HCT116 (cell line): Measurements from ENCODE around the gene WASF2. TPM values are rescaled to one million over a fixed set of nuclear protein-coding genes. Genes with fewer than 3 reads are reported as not detected.

Source experiments
- ATAC-seq: fragments of 200-7000 bp; cut with Tn5 transposase; 2 replicates; pipeline ENCODE4 v1.9.1; 2020; ENCODE audit warnings: mild to moderate bottlenecking, moderate library complexity
- BruUV-seq: library from RNA; stranded (reverse); fragments of 400-500 nt; replicated peaks from 2 replicates; lab custom pipeline; 2021; lab: Mats Ljungman, UMichigan
- CTCF ChIA-PET: fragments of 300-600 bp; sonication (Branson Sonifier 250); formaldehyde crosslinking; loops from one replicate; lab custom pipeline; 2021; ENCODE audit warnings: antibody characterized with exemption; lab: Charles Lee
- POLR2A ChIA-PET: fragments of 300-600, 350-600 bp; sonication (Branson Sonifier 250); formaldehyde crosslinking; loops from one replicate; lab custom pipeline; 2021; ENCODE audit warnings: antibody characterized with exemption; lab: Charles Lee
- RAD21 ChIA-PET, 2 experiments: fragments of 300-600 bp; sonication (Branson Sonifier 250); formaldehyde crosslinking; loops; one replicate each; lab custom pipeline; 2023; ENCODE audit warnings: low total read pairs in 2 of 2; ENCODE audit not compliant: uncharacterized antibody in 2 of 2, unreplicated experiment in 2 of 2, low non-redundant PET in 1 of 2; lab: Charles Lee
- DNase-seq: peaks from one replicate; pipeline ENCODE4 v3.0.0-alpha.2; 2010; ENCODE audit warnings: low read depth, low spot score
- H2AFZ ChIP-seq: fragments of 200-600 bp; shearing (Covaris generic), sonication (generic); 2 replicates; pipeline ENCODE4 v1.6.1; 2017; ENCODE audit warnings: low read depth, mixed run types, mixed read lengths, antibody characterized with exemption, low read length; ENCODE audit not compliant: poor library complexity, severe bottlenecking
- H3K27ac ChIP-seq: 2 replicates; pipeline ENCODE4 v1.5.1; 2012; ENCODE audit warnings: low read depth, low read length
- H3K27me3 ChIP-seq: fragments of 200-600 bp; sonication (generic); 2 replicates; pipeline ENCODE4 v1.6.1; 2016; ENCODE audit warnings: mixed run types, low read length, mixed read lengths; ENCODE audit not compliant: insufficient read depth
- H3K36me3 ChIP-seq, 2 experiments: fragments of 200-500 bp in 1 of 2; fragments of 200-600 bp in 1 of 2; sonication (Bioruptor generic) in 1 of 2; sonication (generic) in 1 of 2; 2 replicates each; pipeline versions ENCODE4 v1.5.1 to v1.6.1; 2014 to 2016; ENCODE audit warnings: low read length in 2 of 2, inconsistent platforms in 1 of 2, mixed read lengths in 1 of 2, mixed run types in 1 of 2; ENCODE audit not compliant: insufficient read depth in 2 of 2, control insufficient read depth in 1 of 2
- H3K4me1 ChIP-seq, 2 experiments: fragments of 200-600 bp in 1 of 2; sonication (generic) in 1 of 2; 2 replicates each; pipeline versions ENCODE4 v1.5.1 to v1.6.1; 2012 to 2017; ENCODE audit warnings: low read length in 2 of 2, inconsistent platforms in 1 of 2, mild to moderate bottlenecking in 1 of 2, mixed read lengths in 1 of 2, mixed run types in 1 of 2, moderate library complexity in 1 of 2; ENCODE audit not compliant: insufficient read depth in 2 of 2, control insufficient read depth in 1 of 2
- H3K4me2 ChIP-seq: fragments of 200-600 bp; sonication (generic); 2 replicates; pipeline ENCODE4 v1.6.1; 2017; ENCODE audit warnings: mixed run types, low read length, mixed read lengths
- H3K4me3 ChIP-seq, 2 experiments: fragments of 200-600 bp in 1 of 2; sonication (generic) in 1 of 2; replicated peaks in 1 of 2; 2 replicates each; pipeline ENCODE4 v1.5.1; 2011 to 2016; ENCODE audit warnings: low read length in 2 of 2, control low read depth in 1 of 2, low read depth in 1 of 2, mild to moderate bottlenecking in 1 of 2, mixed read lengths in 1 of 2, mixed run types in 1 of 2
- H3K79me2 ChIP-seq: fragments of 200-600 bp; sonication (generic); 2 replicates; pipeline ENCODE4 v1.6.1; 2017; ENCODE audit warnings: mild to moderate bottlenecking, mixed run types, low read length, moderate library complexity, mixed read lengths; ENCODE audit not compliant: insufficient read depth
- H3K9ac ChIP-seq: fragments of 200-600 bp; sonication (generic); 2 replicates; pipeline ENCODE4 v1.6.1; 2016; ENCODE audit warnings: low read length, mixed read lengths
- H3K9me2 ChIP-seq: fragments of 200-600 bp; sonication (generic), shearing (Covaris generic); 2 replicates; pipeline ENCODE4 v1.6.1; 2017; ENCODE audit warnings: mixed run types, mild to moderate bottlenecking, moderate library complexity; ENCODE audit not compliant: insufficient read depth
- H3K9me3 ChIP-seq, 2 experiments: fragments of 200-500 bp in 1 of 2; fragments of 200-600 bp in 1 of 2; sonication (Bioruptor generic) in 1 of 2; sonication (generic) in 1 of 2; 2 replicates each; pipeline ENCODE4 v1.6.1; 2014 to 2017; ENCODE audit warnings: low read length in 2 of 2, mixed read lengths in 2 of 2, inconsistent platforms in 1 of 2, low read depth in 1 of 2, mild to moderate bottlenecking in 1 of 2, mixed run types in 1 of 2, moderate library complexity in 1 of 2; ENCODE audit not compliant: control insufficient read depth in 1 of 2, insufficient read depth in 1 of 2
- H4K20me1 ChIP-seq: fragments of 200-600 bp; sonication (generic), shearing (Covaris generic); 2 replicates; pipeline ENCODE4 v1.6.1; 2017; ENCODE audit warnings: mixed run types, mild to moderate bottlenecking, moderate library complexity; ENCODE audit not compliant: insufficient read depth
- RAD21 ChIP-seq: IDR thresholded peaks from 2 replicates; pipeline ENCODE4 v1.6.1; 2012; ENCODE audit warnings: low read depth, mild to moderate bottlenecking
- ZNF274 ChIP-seq: fragments of 200-500 bp; sonication (Bioruptor generic); IDR thresholded peaks from 2 replicates; pipeline ENCODE4 v1.6.1; 2014; ENCODE audit warnings: mild to moderate bottlenecking, low read depth, low read length, inconsistent platforms
- intact Hi-C: fragments of 100-400 bp; cut with micrococcal nuclease; formaldehyde crosslinking; loops from 2 replicates; pipeline ENCODE4 v1.10.0; 2022
- total RNA-seq: library from RNA; stranded (reverse); gene quantifications from one replicate; pipeline ENCODE4 v1.2.1, GENCODE V29; 2021; ENCODE audit not compliant: unreplicated experiment
- TF ChIP-seq, protein P1 (sequence below), 3 experiments: fragments of 200-600 bp in 1 of 3; sonication (generic) in 1 of 3; IDR thresholded peaks in 2 of 3; conservative IDR thresholded peaks in 1 of 3; 2 replicates each; pipeline ENCODE4 v1.5.1; 2012 to 2017; ENCODE audit warnings: low read depth in 2 of 3, low read length in 2 of 3, antibody characterized with exemption in 1 of 3, borderline replicate concordance in 1 of 3, control low read depth in 1 of 3, mild to moderate bottlenecking in 1 of 3, mixed read lengths in 1 of 3, mixed run types in 1 of 3, moderate library complexity in 1 of 3; ENCODE audit not compliant: insufficient read depth in 1 of 3

WASF2 gene
- total RNA-seq, 1 experiment from 2014 or later: 111 TPM

DNA sequence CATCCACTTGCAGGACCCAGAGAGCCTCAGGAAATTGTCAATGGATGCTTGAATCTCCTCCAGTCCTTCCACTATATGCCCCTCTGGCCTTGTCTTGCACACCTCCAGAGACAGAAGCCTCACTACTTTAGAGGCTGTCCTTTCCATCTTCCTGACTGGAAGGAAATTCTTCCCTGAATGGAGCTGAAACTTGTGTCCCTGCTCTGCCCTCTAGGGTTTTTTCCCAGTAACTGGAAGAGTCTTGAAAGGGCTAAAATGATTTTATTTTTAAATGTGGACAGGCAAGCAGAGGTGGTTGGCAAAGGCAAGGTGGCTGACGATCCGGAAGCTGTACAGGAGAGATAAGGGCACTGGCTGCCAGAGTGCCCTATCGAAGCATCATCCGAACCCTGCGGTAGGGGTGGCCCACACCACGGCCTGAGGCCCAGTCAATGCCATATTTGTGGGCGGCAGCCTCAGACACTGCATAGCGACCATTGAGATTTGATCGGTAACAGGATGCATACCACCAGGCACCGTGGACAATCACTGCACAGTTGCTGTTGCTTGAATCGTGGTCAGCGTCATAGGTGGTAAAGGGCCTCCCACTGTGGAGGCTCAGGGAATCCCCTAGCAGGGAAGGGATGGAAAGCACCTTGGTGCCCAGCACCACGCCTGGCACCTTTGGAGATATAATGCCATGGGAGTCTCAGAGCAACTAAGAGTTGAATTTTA lies 120.9 kb downstream of the WASF2 start:
- intact Hi-C loops: no loop called here
- H3K27me3 ChIP-seq: no peaks in the 10 kb centered on the region
- CTCF ChIA-PET: interaction anchor here (0.6 to 1.6 kb wide), 5 partner anchors 8 to 69 kb away, joined by 3 to 6 read pairs (median 4); partner anchors contain the start of gene CD164L2
- TF ChIP-seq ZNF274 (no peak), RAD21 (peak; percentile 69; the same call in 1 of the 2 replicates)
- TF ChIP-seq, protein P1, sequence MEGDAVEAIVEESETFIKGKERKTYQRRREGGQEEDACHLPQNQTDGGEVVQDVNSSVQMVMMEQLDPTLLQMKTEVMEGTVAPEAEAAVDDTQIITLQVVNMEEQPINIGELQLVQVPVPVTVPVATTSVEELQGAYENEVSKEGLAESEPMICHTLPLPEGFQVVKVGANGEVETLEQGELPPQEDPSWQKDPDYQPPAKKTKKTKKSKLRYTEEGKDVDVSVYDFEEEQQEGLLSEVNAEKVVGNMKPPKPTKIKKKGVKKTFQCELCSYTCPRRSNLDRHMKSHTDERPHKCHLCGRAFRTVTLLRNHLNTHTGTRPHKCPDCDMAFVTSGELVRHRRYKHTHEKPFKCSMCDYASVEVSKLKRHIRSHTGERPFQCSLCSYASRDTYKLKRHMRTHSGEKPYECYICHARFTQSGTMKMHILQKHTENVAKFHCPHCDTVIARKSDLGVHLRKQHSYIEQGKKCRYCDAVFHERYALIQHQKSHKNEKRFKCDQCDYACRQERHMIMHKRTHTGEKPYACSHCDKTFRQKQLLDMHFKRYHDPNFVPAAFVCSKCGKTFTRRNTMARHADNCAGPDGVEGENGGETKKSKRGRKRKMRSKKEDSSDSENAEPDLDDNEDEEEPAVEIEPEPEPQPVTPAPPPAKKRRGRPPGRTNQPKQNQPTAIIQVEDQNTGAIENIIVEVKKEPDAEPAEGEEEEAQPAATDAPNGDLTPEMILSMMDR (IDR thresholded peaks at IDR 0.05 in 2 of 3, conservative IDR thresholded peaks at IDR 0.05 in 1 of 3; ENCODE audit: borderline replicate concordance in 1 of 3, insufficient read depth in 1 of 3, low read depth in 2 of 3, low read length in 2 of 3): peak; percentile 16 to 66 (median 38); a peak in 3 of 6 replicates
- TF ChIP-seq, all 23 proteins: peak for 2
- ATAC-seq (no peak), DNase-seq (no peak)
- Histone ChIP-seq H3K9ac (no peak overlapping the region), H3K79me2 (peaks cover 3% of the 10 kb centered on the region; the same call in 1 of the 2 replicates), H3K4me2 (no peak overlapping the region), H3K9me3 (no peaks in the 10 kb centered on the region), H3K4me3 (no peak overlapping the region), H3K9me2 (no peaks in the 10 kb centered on the region), H3K27ac (no peak overlapping the region), H3K4me1 (peaks cover 12 to 32% of the 10 kb centered on the region in 2 experiments), H2AFZ (no peak overlapping the region), H3K36me3 (peaks cover 0 to 4% of the 10 kb centered on the region in 2 experiments; a peak in 1 of 4 replicates), H4K20me1 (no peaks in the 10 kb centered on the region)
- ChIA-PET RAD21 (interaction anchor here (0.6 to 1.5 kb wide), 5 partner anchors 12 to 68 kb away, joined by 3 to 6 read pairs (median 4); no protein-coding TSS in a partner anchor), POLR2A (no interaction called here)
- BruUV-seq: no TSS peak
